Measurements from ENCODE around the gene CCDC116.
A peak's percentile ranks its signal among the peaks of the same experiment; 100 is the strongest.

CCDC116 gene

GRCh38 chr22:21632237-21632895, at the start of gene CCDC116:
CCDC116 (plus strand) TSS chr22:21632760; CDS start chr22:21633182, 422 bp downstream.
- no peak for DNase-seq (ENCODE audit: low read depth)
- no peak for TF ChIP-seq CTCF (IDR thresholded peaks at IDR 0.05; ENCODE audit: low read depth, low read length, missing control alignments)
- no peak within 1 kb of the TSS for H3K4me3 ChIP-seq (ENCODE audit: low read depth, low read length)

GRCh38 chr22:21582801-21583740, 49.5 kb upstream of the CCDC116 start:
- no peak overlapping the region for H3K4me3 ChIP-seq (ENCODE audit: low read depth, low read length)
- DNase-seq (ENCODE audit: low read depth) = no peak
- no peak for TF ChIP-seq CTCF (IDR thresholded peaks at IDR 0.05; ENCODE audit: low read depth, low read length, missing control alignments)

- DNase-seq (ENCODE audit: low read depth) = no peak
- H3K4me3 ChIP-seq (ENCODE audit: low read depth, low read length) = no peak overlapping the region
- TF ChIP-seq CTCF (IDR thresholded peaks at IDR 0.05; ENCODE audit: low read depth, low read length, missing control alignments) = no peak
These were observed 47.2 kb upstream of the CCDC116 start for GRCh38 chr22:21585389-21585788.

GRCh38 chr22:21587803-21588611, 44.6 kb upstream of the CCDC116 start:
- no peak for TF ChIP-seq CTCF (IDR thresholded peaks at IDR 0.05; ENCODE audit: low read depth, low read length, missing control alignments)
- peak; percentile 64 for DNase-seq (ENCODE audit: low read depth)
- no peak overlapping the region; the same call in 1 of the 2 replicates for H3K4me3 ChIP-seq (ENCODE audit: low read depth, low read length)

GRCh38 chr22:21589396-21589795, 43.2 kb upstream of the CCDC116 start:
- H3K4me3 ChIP-seq (ENCODE audit: low read depth, low read length) = no peak overlapping the region
- DNase-seq (ENCODE audit: low read depth) = no peak
- no peak for TF ChIP-seq CTCF (IDR thresholded peaks at IDR 0.05; ENCODE audit: low read depth, low read length, missing control alignments)

- no peak overlapping the region for H3K4me3 ChIP-seq (ENCODE audit: low read depth, low read length)
- TF ChIP-seq CTCF (IDR thresholded peaks at IDR 0.05; ENCODE audit: low read depth, low read length, missing control alignments) = no peak
- DNase-seq (ENCODE audit: low read depth) = no peak
These were observed 41.5 kb upstream of the CCDC116 start for GRCh38 chr22:21590809-21591641.

Data from GM12864 (cell line).